Cardiac septum (tissue), 1 donor: ENCODE measurements around the gene CCDC136. TPM values are rescaled to one million over a fixed set of nuclear protein-coding genes. Genes with fewer than 3 reads are reported as not detected.

Experiments used
- DNase-seq: peaks from one replicate; pipeline ENCODE4 v3.0.0-alpha.2; 2020; ENCODE audit warnings: low spot score
- intact Hi-C: fragments of 100-400 bp; cut with DNase I; formaldehyde crosslinking; loops from one replicate; pipeline ENCODE4 v1.14.0; 2022
- total RNA-seq: library from RNA; stranded (reverse); fragmentation: NEBNext Ultra II Directional; extraction: Animal tissue kit (Norgen Biotek cat#: 25700); gene quantifications from one replicate; pipeline ENCODE4 v1.2.1, GENCODE V29; 2021
- donor health status: DM: no; HTN: no; CAD: no.

The CCDC136 gene
- total RNA-seq, 1 donor from 2014 or later: 14.5 TPM

DNA sequence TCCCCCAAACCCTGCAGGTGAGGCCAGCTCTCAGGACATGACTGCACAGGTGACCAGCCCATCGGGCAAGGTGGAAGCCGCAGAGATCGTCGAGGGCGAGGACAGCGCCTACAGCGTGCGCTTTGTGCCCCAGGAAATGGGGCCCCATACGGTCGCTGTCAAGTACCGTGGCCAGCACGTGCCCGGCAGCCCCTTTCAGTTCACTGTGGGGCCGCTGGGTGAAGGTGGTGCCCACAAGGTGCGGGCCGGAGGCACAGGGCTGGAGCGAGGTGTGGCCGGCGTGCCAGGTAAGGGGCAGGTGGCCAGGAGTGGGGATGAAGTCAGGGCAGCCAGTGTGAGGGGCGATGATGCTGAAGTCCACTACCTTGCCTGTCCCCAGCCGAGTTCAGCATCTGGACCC lies 62.6 kb downstream of the CCDC136 start:
- intact Hi-C loops: no loop called here
- DNase-seq: no peak

DNA sequence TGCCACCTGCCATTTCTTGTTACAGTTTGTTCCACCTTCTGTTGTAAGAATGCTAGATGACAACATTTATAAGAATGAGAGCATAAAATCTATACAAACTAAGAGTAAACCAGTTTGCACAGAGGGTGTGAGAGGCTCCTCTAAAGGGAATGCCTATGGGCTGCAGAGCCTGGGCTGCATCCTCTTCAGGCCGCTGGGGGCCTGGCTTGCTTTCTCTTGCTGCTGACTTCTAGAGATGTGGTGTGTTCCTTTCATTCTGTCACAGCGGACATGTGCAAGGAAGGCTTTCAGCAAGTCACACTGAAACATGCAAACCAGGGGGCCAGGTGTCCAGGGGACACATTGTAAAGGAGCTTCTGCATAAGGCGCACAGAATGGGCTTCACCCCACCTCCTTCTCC lies 63.8 kb downstream of the CCDC136 start:
- intact Hi-C loops: no loop called here
- no peak for DNase-seq

DNA sequence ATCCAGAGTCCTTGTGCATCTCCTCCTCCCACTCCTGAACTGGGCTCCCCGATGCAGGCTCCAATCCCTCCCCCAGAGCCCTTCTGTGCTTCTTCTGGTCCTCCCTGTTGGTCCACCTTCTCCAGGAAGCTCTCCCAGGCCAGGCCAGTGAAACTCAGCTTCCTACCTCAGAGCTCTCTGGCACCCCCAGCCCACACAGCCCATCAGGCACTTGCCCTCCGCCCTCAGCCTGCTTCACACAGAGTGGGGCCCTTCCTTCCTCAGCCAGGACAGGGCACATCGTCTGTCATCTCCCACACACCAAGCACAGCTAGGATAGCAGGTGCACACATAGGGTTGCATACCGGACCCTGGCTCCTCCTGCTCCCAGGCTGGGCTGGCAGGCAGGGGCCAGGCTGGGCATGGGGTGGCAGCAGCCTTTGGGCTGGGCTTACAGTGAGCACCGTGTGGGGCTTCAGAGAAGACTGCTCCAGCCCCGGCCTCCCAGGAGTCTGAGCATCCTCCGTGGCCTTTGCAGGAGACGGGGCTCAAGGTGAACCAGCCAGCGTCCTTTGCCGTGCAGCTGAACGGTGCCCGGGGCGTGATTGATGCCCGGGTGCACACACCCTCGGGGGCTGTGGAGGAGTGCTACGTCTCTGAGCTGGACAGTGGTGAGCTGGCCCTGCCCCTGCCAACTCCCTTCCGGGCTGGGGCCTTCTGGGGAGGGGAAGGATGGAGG lies 64.4 kb downstream of the CCDC136 start:
- DNase-seq: no peak
- intact Hi-C loops: no loop called here

DNA sequence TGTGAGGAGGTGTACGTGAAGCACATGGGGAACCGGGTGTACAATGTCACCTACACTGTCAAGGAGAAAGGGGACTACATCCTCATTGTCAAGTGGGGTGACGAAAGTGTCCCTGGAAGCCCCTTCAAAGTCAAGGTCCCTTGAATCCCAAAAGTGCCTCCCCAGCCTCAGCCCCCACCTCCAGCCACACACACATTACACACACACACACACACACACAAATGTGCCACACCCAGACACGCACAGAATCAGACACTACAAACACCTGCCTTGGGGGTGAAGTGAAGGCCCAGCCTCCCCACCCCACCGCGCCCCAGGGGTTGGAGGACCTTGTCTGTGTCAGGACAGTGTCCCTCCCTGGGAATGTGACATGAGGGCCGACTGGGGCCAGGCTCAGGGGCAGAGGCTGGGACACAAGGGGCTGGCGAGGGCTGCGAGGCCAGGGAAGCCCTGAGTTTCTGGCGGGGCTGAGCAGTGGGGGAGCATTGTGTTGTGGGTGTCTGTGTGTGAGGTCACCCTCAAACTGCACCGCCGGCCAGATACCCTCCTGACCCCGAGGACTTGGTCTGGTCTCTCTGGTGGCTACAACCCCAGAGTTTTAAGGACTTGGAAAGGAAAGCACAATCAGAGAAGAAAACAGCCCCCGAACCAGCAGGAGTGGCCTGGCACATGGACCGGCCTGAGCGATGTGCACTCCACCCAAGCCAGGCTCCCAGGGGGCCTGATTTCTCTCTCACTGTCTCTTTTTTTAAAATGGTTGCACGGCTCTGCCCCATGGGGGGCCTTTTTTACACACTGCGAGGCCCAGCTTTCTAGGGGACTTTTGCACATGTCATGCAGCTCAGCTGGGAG lies 66.8 kb downstream of the CCDC136 start:
- intact Hi-C loops: no loop called here
- no peak for DNase-seq

DNA sequence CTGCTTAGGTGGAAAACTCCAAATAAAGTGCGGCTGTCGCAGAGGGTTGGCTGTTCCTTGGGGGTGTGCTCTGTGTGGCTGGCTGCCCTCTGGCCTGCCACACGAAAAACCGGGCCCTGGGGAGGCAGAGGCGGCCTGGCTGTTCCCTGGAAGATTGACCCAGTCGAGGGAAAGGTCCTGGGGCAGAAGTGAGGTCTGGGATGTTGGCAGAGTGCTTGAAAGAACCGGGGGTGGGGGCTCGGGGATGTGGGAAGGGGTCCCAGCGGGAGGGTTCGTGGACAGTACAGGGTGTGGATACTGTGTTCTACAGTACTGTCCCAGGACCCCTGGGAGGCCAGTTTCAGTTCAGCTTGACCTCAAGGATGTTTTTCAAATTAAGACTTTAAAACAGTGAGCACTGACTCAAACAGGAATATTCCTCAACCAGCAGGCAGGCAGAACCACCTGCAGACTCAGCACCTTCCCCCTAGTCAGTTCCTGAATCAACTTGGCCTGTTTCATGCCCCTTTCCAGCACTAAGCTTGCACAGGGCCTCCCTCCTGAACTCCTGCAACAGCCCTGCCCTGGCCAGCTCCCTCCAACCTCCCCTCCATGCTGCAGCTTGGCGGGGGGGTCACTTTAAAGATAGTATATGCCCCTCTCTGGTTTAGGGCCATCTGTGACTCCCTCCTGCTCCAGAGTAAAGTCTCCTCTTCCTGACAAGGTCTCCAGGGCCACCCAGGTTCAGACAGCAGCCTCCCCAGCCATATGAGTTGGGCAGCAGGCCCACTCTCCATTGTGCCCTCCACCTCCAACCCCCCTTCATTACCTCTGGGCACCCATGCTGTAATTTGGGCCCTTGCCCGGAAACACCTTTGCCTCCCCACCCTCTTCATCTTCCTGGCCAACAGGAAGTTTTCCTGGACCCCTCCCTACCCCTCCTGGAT lies 67.7 kb downstream of the CCDC136 start:
- no peak for DNase-seq
- intact Hi-C loops: no loop called here

DNA sequence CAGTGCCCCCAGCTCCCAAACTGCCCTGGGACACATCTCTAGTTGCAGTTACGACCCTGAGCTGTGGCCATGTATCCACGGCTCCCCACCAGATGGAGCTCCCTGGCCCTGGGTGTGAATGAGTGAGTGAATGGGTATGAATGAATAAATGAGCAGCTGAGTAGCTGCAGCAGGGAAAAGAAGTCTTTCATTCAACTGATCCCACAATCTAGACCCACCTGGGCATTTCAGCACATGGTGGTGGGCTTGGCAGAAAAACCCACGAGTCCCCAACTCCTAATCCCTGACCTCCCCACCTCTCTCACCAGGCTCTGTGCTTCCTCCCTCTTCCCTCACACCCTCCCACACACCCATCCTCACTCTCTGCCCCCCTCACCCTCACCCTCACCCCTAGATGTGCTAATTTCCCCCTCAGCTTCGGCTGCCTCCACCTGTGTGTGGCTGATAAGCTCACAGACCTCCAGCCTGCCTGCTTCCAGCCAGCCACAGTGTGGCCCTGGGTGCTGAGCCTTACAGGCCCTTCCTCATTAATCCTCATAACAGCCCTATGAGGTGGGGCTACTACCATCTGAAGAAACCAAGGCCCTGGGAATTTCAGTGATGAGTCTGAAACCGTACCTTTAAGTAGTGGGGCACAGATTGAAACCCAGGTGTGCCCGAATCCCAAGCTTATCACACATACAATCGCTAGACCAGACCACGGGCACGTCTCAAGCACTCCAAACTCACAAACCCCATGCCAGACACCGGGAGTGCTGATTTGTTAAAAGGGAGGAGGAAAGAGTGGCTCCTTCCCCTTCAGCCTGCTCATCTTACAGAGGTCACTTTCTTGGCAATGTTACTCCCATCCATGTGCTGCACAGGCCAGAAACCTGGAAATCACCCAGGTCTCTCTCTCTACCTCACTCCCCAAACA lies 68.6 kb downstream of the CCDC136 start:
- intact Hi-C loops: no loop called here
- no peak for DNase-seq

DNA sequence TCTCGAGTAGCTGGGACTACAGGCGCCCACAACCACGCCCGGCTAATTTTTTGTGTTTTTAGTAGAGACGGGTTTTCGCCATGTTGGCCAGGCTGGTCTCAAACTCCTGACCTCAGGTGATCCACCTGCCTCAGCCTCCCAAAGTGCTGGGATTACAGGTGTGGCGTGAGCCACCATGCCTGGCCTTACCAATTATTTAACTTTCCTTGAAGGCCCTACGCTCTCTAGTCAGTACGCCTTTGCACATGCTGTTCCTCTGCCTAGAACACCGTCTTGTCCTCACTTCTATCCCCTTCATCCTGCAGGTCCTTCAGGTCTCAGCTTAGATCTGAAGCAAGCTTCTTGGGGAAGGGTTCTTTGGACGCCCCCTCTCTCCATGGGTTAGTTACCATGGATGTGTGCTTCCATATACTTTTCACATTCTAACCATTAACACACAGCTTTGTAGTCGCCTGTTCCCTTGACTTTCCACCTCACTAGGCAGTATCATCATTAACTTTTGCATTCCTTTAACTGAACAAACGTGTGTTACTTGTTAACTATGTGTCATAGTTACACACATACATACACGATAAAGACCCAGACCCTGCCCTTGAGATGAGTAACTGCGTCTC lies 70.3 kb downstream of the CCDC136 start:
- DNase-seq: no peak
- intact Hi-C loops: no loop called here

DNA sequence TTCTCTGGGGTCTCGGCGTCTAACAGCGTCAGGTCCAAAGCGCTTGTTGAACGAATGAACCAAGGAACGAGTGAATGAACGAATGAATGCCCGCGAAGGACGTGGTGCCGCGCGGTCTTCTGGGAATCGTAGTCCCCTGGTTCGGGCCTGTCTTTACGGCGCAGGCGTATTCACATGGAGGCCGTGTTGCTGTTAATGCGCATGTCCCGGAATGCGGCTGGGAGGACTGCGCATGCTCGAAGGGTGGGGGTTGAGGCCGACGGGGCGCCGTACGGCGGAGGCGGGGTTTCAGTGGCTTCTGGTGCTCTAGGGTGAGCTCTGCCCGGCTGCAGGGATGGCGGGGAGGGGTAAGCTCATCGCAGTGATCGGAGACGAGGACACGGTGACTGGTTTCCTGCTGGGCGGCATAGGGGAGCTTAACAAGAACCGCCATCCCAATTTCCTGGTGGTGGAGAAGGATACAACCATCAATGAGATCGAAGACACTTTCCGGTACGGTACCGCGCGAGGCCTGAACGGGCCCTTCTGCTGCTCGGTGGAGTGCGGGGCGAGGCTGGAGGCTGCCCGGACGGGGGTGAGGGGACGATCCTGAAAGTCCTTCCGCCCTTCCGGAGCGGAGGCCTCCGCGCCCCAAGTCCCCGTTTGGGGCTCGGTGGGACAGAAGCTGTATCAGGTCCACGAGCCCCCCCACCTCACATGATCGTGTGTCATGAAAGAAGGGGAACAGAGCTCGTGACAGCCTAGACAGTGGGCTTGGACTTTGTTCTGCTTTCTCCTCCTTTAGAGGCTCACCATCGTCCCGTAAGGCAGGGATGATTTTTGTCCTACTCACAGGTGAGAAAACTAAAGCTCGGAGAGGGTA lies 71.0 kb downstream of the CCDC136 start, which contains the start of gene ATP6V1F:
Gene ATP6V1F, plus strand, starts transcription at position 286 of the 862 bp plus-strand sequence. Its CDS starts 49 bp downstream, at position 335.
- DNase-seq: peak; percentile 99
- intact Hi-C loops: no loop called here

DNA sequence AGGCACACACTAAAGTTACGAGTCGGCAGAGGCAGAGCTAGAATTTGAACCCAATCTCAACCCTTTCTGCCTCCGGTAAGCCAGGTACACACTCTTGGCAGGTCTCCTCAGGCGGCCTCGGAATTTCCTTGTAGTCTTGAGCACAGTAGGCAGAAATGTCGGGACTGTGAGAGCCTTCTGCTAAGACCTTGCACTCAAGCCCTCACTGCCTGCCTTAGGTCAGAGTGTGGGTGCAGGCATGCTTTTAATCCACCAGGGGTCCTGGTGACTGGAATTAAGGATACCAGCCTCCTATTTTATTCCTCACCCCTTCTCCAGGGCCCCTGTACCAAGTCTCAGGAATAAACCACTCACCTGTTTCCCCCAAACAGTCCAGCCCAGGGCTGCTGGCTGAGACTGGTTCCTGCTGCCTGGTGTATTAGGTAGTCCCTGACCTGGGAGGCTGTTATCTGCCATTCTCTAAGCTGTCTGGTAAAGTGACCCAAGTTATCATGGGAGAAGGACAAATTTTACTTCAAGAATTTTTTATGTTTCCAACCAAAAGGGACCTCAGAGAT lies 71.7 kb downstream of the CCDC136 start:
- DNase-seq: no peak
- intact Hi-C loops: no loop called here

DNA sequence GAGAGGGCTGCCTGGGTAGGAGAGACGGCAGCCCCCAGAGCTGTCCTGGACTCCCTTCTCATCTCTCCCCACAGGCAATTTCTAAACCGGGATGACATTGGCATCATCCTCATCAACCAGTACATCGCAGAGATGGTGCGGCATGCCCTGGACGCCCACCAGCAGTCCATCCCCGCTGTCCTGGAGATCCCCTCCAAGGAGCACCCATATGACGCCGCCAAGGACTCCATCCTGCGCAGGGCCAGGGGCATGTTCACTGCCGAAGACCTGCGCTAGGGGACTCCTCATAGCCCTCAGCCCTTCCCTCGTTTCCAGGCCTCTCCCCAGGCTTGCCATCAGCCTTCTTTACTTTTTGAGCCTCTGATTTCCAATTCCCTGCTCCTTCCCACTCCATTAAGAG lies 73.5 kb downstream of the CCDC136 start:
- intact Hi-C loops: loop anchor here (5.0 kb wide), 1 partner anchor 128 kb away; the partner anchor contains the start of gene CALU
- DNase-seq: no peak

DNA sequence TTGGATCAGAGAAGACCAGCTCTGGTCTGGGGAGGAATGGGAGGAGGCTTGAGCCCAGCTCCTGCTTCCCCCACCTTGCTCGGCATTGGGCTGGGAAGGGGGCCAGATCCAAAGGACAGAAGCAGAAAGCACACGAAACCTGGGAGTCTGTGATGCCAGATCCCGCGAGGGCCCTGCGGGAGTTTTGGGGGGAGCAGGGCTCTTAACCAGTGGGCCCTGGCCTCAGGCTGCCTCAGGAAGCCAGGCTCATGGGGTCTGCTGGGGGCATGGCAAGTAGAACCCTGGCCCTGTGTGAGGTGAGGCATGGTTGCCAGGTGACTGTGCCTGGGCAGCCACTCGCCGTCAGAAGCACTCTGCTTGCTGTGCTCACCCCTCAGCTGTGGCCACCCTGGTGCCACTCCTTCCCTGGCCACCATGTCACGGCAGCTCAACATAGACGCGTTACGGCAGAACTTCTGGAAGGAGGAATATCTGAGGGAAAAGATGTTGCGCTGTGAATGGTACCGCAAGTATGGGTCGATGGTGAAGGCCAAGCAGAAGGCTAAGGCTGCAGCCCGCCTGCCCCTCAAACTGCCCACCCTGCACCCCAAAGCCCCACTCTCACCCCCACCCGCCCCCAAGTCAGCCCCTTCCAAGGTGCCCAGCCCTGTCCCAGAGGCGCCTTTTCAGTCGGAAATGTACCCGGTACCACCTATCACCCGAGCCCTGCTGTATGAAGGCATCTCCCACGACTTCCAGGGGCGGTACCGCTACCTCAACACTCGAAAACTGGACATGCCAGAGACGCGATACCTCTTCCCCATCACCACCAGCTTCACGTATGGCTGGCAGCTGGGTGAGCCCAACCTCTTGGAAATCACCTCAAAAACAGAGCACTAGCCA lies 74.5 kb downstream of the CCDC136 start:
- intact Hi-C loops: loop anchor here (5.0 kb wide), 1 partner anchor 129 kb away; the partner anchor contains the start of gene CALU
- DNase-seq: no peak

DNA sequence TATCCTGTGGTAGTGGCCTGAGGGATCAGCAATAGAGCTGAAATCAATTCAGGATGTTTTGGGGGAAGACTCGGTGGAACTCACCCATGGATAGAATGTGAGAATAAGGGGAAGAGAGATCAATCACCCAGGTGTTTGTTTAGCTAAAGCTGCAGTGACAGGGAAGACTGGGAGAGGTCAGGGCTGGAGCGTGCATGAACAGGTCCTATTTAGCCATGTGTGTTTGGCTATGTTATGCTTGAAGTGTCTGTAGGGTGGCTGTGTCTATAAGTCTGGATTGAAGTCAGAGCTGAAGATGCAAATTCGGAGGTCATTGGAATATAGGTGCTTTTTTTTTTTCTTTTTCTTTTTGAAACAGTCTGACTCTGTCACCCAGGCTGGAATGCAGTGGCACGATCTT lies 75.5 kb downstream of the CCDC136 start:
- intact Hi-C loops: loop anchor here (5.0 kb wide), 1 partner anchor 130 kb away; the partner anchor contains the start of gene CALU
- no peak for DNase-seq

DNA sequence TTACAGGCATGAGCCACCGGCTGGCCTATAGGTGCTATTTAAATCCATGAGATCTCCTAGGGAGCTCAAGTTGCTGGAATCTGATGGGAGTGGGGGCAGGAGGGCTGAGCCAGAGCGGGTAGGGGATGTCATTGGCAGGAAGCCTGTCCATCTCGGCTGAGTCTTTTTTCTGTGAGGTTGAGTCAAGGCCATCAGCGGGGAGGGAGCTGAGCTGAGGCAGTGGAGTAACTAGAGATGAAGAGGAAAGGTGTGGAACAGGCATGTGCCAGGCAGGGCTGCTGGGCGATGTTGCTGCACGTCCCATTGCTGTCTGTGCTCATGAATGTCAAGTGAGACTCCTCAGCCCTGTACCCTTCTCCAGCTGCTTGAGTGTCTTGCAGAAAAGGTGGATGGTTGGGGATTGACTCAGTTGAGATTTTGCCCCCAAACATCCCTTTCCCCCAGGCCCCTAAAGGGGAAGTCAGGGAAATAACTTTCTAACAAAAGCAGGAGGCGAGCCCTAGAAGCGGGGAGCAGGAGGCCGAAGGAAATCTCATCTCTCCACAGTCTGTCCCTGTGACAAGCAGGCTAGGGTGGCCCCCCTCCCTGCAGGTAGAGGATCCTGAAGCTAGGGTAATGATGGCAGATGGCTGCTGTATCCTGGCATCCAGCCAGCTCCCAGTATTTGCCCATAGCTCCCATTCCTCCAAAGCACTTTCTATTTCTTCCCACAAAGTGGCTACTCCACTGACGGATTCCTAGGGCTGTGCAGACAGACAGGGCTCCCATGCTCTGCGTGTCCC lies 76.3 kb downstream of the CCDC136 start:
- intact Hi-C loops: loop anchor here (5.0 kb wide), 1 partner anchor 131 kb away; the partner anchor contains the start of gene CALU
- no peak for DNase-seq

DNA sequence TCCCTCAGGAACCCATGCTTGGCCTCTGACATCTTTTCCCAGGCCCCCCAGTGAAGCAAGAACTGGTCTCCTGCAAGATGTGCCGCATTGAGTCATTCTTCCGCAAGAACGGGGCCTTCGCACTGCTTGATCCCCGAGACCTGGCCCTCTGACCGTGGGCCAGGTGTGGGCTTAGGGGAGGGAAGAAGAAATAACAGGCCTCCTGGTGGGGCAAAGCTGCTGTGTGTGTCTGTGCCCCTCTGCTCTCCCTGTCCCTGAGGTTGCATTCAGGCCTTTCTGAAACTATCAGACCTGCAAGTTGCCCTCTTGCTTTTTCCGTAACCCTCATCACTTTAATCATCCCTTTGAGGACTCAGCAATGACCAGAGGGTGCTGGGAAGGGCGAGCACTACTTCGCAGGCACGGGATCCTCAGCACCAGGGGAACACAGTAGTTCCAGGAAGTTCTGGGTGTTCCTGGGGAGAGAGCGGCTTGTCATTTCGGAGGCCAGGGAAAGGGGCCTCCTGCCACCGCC lies 76.9 kb downstream of the CCDC136 start:
- intact Hi-C loops: loop anchor here (5.0 kb wide), 1 partner anchor 131 kb away; the partner anchor contains the start of gene CALU
- DNase-seq: no peak
